GM23338 (cell line): ENCODE data around the gene KCNMA1.

ENCODE experiments used
- CREB1 ChIP-seq: fragments of 250-450 bp; sonication (Bioruptor Pico); IDR thresholded peaks from 2 replicates; pipeline ENCODE4 v1.5.0; 2020; ENCODE audit warnings: low read depth, mild to moderate bottlenecking, moderate library complexity
- EZH2 ChIP-seq: fragments of 200-600 bp; sonication (generic); IDR thresholded peaks from one replicate; pipeline ENCODE4 v1.8.0; 2017; ENCODE audit warnings: antibody characterized with exemption, mild to moderate bottlenecking, low read depth; ENCODE audit not compliant: unreplicated experiment
- NANOG ChIP-seq: IDR thresholded peaks from 2 replicates; pipeline ENCODE4 v1.6.1; 2016; ENCODE audit warnings: antibody characterized with exemption, borderline replicate concordance
- POLR2AphosphoS5 ChIP-seq: IDR thresholded peaks from 2 replicates; pipeline ENCODE4 v1.6.1; 2016; ENCODE audit warnings: antibody characterized with exemption, low read depth
- TF ChIP-seq, protein P1 (sequence below), 2 experiments: fragments of 200-600 bp in 1 of 2; sonication (generic) in 1 of 2; conservative IDR thresholded peaks; 2 replicates each; pipeline versions ENCODE4 v1.5.1 to v1.6.1; 2016 to 2017; ENCODE audit warnings: antibody characterized with exemption in 2 of 2, low read depth in 2 of 2, mild to moderate bottlenecking in 2 of 2, moderate library complexity in 1 of 2
- TF ChIP-seq, protein P2 (sequence below): IDR thresholded peaks from one replicate; pipeline ENCODE4 v1.6.1; 2018; ENCODE audit warnings: antibody characterized with exemption; ENCODE audit not compliant: unreplicated experiment

DNA sequence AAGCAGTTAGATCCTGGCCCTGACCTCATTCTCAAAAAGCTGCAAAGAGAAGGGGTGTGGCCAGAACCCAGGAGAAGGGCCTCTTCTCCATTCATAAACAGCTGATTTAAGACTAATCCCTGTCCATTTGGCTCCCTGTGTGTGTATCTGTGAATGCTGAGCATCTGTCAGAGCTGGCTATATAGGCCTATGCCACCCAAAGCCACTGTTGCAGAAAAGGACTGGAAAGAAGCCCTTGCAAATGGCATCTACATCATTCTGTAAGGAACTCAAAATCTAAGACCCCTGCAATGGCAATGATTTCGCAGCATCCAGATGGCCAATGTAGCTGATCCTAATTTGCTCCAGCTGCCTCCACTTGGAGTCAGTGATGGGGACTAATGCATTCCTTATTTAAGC is 384.5 kb downstream of the KCNMA1 start:
- TF ChIP-seq, protein P1, sequence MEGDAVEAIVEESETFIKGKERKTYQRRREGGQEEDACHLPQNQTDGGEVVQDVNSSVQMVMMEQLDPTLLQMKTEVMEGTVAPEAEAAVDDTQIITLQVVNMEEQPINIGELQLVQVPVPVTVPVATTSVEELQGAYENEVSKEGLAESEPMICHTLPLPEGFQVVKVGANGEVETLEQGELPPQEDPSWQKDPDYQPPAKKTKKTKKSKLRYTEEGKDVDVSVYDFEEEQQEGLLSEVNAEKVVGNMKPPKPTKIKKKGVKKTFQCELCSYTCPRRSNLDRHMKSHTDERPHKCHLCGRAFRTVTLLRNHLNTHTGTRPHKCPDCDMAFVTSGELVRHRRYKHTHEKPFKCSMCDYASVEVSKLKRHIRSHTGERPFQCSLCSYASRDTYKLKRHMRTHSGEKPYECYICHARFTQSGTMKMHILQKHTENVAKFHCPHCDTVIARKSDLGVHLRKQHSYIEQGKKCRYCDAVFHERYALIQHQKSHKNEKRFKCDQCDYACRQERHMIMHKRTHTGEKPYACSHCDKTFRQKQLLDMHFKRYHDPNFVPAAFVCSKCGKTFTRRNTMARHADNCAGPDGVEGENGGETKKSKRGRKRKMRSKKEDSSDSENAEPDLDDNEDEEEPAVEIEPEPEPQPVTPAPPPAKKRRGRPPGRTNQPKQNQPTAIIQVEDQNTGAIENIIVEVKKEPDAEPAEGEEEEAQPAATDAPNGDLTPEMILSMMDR (conservative IDR thresholded peaks at IDR 0.05; ENCODE audit: low read depth in 2 of 2) = no peak
- TF ChIP-seq POLR2AphosphoS5 (no peak), EZH2 (no peak), NANOG (no peak), CREB1 (CRISPR knock-in tag) (no peak)
- TF ChIP-seq, protein P2, sequence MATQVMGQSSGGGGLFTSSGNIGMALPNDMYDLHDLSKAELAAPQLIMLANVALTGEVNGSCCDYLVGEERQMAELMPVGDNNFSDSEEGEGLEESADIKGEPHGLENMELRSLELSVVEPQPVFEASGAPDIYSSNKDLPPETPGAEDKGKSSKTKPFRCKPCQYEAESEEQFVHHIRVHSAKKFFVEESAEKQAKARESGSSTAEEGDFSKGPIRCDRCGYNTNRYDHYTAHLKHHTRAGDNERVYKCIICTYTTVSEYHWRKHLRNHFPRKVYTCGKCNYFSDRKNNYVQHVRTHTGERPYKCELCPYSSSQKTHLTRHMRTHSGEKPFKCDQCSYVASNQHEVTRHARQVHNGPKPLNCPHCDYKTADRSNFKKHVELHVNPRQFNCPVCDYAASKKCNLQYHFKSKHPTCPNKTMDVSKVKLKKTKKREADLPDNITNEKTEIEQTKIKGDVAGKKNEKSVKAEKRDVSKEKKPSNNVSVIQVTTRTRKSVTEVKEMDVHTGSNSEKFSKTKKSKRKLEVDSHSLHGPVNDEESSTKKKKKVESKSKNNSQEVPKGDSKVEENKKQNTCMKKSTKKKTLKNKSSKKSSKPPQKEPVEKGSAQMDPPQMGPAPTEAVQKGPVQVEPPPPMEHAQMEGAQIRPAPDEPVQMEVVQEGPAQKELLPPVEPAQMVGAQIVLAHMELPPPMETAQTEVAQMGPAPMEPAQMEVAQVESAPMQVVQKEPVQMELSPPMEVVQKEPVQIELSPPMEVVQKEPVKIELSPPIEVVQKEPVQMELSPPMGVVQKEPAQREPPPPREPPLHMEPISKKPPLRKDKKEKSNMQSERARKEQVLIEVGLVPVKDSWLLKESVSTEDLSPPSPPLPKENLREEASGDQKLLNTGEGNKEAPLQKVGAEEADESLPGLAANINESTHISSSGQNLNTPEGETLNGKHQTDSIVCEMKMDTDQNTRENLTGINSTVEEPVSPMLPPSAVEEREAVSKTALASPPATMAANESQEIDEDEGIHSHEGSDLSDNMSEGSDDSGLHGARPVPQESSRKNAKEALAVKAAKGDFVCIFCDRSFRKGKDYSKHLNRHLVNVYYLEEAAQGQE = no peak
